RWPE2 (cell line): ENCODE data around the gene KRT3.

Experiments used
- ATAC-seq: fragments of 200-7000 bp; cut with Tn5 transposase; 3 replicates; pipeline ENCODE4 v1.9.1; 2021; ENCODE audit warnings: low read depth
- DNase-seq: peaks from one replicate; pipeline ENCODE4 v3.0.0-alpha.2; 2020; ENCODE audit warnings: low spot score
- H3K27ac ChIP-seq: fragments of 450-650 bp; 2 replicates; pipeline ENCODE4 v1.5.1; 2017; ENCODE audit warnings: mild to moderate bottlenecking; ENCODE audit not compliant: poor library complexity, severe bottlenecking
- H3K27me3 ChIP-seq: fragments of 250-450 bp; sonication (Bioruptor Pico); 2 replicates; pipeline ENCODE4 v1.5.1; 2021; ENCODE audit warnings: mild to moderate bottlenecking, moderate library complexity; ENCODE audit not compliant: insufficient read depth, poor library complexity, severe bottlenecking
- H3K36me3 ChIP-seq: fragments of 250-450 bp; sonication (Bioruptor Pico); 2 replicates; pipeline ENCODE4 v1.5.1; 2020; ENCODE audit warnings: low read depth, mild to moderate bottlenecking, moderate library complexity
- H3K4me1 ChIP-seq: fragments of 250-450 bp; sonication (Bioruptor Pico); 2 replicates; pipeline ENCODE4 v1.5.1; 2021; ENCODE audit warnings: mild to moderate bottlenecking, moderate library complexity; ENCODE audit not compliant: insufficient read depth, poor library complexity, severe bottlenecking
- H3K4me3 ChIP-seq: fragments of 250-450 bp; sonication (Bioruptor Pico); 2 replicates; pipeline ENCODE4 v1.5.1; 2021; ENCODE audit warnings: mild to moderate bottlenecking, moderate library complexity; ENCODE audit not compliant: severe bottlenecking
- H3K9me3 ChIP-seq: fragments of 250-450 bp; sonication (Bioruptor Pico); 2 replicates; pipeline ENCODE4 v1.5.1; 2021; ENCODE audit warnings: mild to moderate bottlenecking, moderate library complexity; ENCODE audit not compliant: severe bottlenecking
- CTCF ChIP-seq: fragments of 450-650 bp; IDR thresholded peaks from one replicate; pipeline ENCODE4 v1.5.1; 2017; ENCODE audit warnings: mild to moderate bottlenecking, moderate library complexity; ENCODE audit not compliant: poor library complexity, severe bottlenecking

KRT3 gene

DNA sequence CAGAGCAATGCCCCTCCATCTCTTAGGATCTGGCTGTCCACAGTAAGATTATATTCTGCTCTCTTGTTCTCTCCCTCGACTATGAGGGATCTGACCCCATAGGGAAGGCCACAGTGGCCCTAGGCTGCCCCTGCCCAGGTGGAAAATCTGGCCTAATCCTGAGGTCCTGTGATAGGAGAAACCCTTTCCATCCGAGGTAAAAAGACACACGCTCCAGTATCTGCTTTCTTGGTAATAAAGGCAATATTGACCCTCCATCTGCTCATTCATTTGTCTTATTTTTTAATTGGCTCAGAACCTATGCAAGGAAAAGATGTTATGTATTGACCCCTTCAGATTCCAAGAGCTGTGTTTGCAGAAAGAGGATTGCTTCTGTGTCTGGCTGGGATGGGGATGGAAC lies 28.5 kb downstream of the KRT3 start:
- no peak overlapping the region for H3K27ac ChIP-seq
- DNase-seq, result no peak
- no peak for TF ChIP-seq CTCF
- H3K27me3 ChIP-seq, result no peaks in the 10 kb centered on the region
- no peaks in the 10 kb centered on the region for H3K4me1 ChIP-seq
- no peak overlapping the region for H3K4me3 ChIP-seq
- H3K36me3 ChIP-seq, result no peaks in the 10 kb centered on the region
- ATAC-seq, result no peak
- no peaks in the 10 kb centered on the region for H3K9me3 ChIP-seq

GRCh38 chr12:52767020-52767379 lies 28.9 kb downstream of the KRT3 start:
- DNase-seq (no peak), ATAC-seq (no peak)
- TF ChIP-seq CTCF, result no peak
- Histone ChIP-seq H3K9me3 (no peaks in the 10 kb centered on the region), H3K36me3 (no peaks in the 10 kb centered on the region), H3K4me3 (no peak overlapping the region), H3K27me3 (no peaks in the 10 kb centered on the region), H3K27ac (no peak overlapping the region), H3K4me1 (no peaks in the 10 kb centered on the region)

GRCh38 chr12:52766351-52767019 lies 29.4 kb downstream of the KRT3 start:
- H3K27me3 ChIP-seq, result no peaks in the 10 kb centered on the region
- TF ChIP-seq CTCF, result no peak
- no peaks in the 10 kb centered on the region for H3K9me3 ChIP-seq
- no peaks in the 10 kb centered on the region for H3K36me3 ChIP-seq
- ATAC-seq (no peak), DNase-seq (no peak)
- no peaks in the 10 kb centered on the region for H3K4me1 ChIP-seq
- H3K27ac ChIP-seq, result no peak overlapping the region
- no peak overlapping the region for H3K4me3 ChIP-seq

GRCh38 chr12:52765702-52766101 lies 30.2 kb downstream of the KRT3 start:
- Histone ChIP-seq H3K27ac (no peak overlapping the region), H3K27me3 (no peaks in the 10 kb centered on the region), H3K9me3 (peaks cover 3% of the 10 kb centered on the region), H3K4me1 (no peaks in the 10 kb centered on the region), H3K4me3 (no peak overlapping the region), H3K36me3 (no peaks in the 10 kb centered on the region)
- no peak for TF ChIP-seq CTCF
- no peak for ATAC-seq
- DNase-seq, result no peak

DNA sequence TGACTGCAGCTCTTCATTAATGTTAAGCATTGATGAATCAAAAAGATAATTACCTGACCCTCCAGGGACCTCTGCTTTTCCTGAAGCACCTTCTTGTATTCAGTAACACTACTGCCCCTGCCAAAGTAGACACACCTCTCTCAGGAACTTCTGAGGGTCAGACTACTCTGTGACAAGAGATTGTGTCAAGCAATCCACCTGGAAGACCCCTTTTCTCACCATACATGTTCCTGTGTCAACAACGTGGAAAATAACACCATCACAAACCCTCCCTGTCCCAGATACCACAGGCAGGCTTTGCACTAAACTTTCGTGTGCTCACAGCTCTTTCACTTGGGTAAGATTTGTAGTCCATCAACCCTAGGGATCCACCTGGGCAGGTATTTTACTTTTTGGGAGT lies 31.9 kb downstream of the KRT3 start:
- Histone ChIP-seq H3K27ac (no peak overlapping the region), H3K4me3 (no peak overlapping the region), H3K9me3 (peaks cover 4% of the 10 kb centered on the region), H3K4me1 (no peaks in the 10 kb centered on the region), H3K27me3 (no peaks in the 10 kb centered on the region), H3K36me3 (no peaks in the 10 kb centered on the region)
- ATAC-seq (no peak), DNase-seq (no peak)
- no peak for TF ChIP-seq CTCF
